ENCODE measurements around the gene DPP6.

The DPP6 gene

DNA sequence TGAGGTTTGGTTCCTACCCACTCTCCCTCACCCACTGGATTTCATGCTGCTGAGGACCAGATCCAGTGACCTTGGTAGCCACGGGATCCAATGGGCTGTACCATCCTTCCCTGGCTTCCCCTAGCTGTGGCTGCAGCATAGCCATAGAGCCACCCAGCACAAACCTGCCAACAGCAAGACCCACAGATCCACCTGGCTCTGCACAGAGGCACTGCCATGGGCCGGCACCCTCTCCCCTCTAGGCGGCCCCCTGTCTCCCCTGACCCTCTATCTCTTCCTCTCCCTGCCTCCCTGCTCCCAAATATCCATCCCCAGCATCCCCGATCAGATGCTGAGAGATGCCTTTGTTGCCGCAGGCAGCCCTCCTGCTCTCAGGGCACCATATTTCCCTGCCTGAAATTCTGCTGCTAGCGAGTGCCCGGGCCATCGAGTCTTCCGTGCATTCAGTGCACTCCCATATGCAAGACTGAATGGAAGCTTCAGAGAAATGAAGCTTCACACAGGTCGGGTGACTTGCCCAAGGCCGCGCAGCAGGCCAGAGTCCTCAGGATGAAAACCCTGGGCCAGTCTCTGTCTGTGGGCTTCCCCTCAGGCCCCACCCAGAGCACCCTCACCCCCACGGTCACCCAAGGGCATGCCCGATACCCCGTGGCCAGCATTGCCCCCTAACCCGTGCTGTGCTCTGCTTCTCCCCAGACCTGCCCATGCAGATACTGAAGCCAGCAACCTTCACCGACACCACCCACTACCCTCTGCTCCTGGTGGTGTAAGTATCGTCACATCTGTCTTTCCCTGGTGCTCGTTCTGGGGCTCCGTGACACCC lies 819.9 kb downstream of the DPP6 start:
- no peak for FAIRE-seq

DNA sequence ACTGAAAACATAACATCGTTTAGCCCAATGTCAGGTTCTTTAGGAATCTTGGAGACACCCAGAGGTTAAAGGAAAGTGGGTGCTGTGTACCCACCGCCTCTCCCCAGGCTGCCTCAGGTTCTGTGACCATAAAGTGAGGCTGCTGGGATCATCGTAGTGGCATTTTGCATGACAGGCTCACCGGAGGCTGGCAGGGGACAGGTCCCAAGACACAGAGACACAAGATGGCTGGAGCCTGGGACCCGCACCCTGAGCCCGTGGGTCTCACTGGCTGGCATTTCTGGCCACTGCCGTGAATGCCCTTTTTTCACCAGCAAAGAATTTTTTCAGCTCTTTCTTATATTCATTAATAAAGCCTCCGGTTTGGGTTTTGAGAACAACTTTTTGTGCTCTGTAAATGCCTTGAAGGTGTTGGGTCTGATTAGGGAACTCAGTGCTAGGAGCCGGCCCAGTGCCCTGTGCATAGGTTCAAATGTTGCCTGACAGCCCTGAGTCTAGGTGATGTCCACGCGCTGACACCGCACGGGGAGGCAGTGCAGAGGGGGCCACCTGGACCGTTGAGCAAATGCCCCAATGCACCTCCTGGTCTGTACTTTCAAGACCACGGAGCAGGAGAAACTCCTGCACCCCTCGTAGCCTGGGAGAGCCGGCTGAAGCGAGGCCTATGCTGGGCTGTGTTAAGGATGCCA lies 820.8 kb downstream of the DPP6 start:
- FAIRE-seq = no peak

DNA sequence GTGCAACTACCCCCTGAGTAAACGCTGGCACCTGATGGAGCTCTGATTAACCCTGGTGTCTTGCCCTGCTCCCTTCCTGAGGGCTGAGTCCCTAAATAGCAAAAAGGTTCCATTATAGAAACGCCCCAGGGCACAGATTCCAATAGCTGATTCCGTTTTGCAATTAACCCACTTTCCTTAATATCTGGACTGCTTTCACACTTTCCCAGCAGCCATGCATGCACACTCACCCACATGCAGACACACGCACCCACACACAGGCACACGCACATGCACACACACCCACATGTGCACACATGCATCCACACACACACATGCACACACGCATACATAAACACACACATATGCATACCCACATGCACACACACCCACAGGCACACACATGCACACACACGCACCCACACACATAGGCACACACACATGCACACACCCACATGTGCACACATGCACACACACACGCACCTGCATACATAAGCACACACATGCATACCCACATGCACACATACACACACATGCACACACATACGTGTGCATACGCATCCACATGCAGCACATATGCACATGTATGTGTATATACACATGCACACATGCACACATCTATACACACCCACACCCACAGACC lies 821.4 kb downstream of the DPP6 start:
- FAIRE-seq = no peak

DNA sequence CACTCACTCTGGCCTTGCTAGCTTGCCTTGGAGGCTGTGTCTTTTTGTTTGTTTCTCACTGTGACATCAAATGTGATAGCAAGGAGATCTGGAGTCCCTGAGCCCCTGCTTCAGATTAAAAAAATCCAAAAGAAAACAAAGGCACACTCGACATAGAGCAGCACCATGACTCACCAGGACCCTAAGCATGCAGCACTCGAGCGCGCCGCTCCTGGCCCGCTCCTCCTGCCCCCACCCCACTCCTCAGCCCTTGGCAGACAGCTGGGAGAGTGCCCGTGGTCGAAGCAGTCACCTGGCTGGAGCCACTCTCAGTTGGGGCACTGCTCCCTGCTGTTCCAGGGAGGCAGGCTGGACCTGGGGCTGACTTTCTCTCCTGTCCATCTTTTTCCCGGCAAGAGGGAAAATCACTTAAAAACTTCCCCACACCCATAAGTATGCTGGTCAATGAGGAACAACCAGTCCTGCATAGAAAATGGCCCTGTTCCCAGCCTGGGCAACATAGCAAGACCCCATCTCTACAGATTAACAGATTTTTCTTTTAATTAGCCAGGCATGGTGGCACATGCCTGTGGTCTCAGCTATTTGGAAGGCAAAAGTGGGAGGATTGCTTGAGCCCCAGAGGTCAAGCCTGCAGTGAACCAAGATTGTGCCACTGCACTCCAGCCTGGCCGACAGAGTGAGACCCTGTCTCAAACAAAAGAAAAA lies 822.4 kb downstream of the DPP6 start:
- FAIRE-seq = no peak

DNA sequence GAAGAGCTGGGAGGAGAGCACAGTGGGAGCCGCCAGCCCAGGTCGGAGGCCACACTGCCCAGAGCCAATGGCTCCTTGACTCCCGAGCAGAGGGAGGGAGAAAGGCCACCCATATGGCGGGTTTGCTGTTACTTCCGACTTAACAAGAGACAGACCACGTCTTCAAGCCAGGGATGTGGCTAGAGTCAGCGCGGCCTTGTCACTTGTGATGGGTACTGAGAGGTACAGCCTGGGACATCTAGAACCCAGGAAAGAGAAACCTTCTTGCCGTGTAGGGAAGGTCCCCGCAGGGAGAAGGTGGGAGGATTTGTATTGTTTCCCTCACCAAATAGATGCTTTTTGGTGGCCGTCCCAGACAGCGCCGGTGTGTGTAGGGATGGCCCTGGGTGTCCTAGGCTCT lies 823.1 kb downstream of the DPP6 start:
- no peak for FAIRE-seq

DNA sequence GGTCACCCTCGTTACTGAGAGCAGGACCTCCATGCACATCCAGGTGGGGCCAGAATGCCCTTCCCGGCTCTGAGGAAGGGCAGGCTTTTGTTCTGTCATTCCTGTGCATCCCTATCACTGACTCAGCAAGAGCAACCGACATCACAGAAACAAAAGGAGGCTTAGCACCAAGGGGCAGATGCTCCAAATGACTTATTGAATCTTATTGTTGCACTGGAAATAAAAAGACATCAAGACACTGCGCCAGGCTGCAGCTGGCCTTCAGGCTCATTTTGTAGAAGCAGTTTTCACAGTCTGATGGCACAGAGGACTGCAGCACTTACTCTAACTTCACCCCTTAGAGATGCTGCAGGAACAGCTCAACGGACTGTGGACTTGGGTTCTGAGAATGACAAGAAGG lies 824.3 kb downstream of the DPP6 start:
- no peak for FAIRE-seq

DNA sequence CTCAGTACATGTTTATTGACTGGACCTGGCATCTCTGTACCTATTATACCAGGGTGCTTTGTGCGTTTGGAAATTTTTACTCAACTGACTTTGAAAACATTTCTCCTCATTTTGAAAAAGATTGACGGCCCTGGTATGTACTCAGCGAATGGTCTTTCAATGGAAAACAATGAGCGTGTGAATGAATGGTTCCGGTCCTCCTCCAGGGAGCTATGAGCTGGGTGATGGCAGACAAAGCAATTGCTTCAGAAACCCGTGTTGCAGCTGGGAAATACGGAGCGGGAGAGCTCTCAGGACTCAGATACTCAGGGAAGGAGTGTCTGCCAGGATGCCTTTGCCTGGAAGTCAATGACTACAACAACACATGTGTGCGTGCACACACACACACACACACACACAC lies 824.8 kb downstream of the DPP6 start:
- no peak for FAIRE-seq

DNA sequence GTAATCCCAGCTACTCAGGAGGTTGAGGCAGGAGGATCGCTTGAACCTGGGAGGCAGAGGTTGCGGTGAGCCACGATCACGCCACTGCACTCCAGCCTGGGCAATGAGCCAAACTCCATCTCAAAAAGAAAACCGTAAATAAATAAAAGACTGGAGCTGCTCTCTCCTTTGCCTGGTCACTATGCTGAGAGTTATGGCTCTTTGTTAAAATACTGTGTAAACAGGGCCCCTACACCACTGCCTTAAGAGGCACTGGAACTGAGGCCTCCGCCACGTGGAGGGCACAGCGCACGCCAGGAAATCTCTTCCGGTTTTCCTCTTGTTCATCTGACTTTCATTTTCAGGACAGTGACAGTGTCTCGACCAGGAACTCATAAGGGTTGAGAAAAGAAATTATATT lies 827.4 kb downstream of the DPP6 start:
- FAIRE-seq = no peak

DNA sequence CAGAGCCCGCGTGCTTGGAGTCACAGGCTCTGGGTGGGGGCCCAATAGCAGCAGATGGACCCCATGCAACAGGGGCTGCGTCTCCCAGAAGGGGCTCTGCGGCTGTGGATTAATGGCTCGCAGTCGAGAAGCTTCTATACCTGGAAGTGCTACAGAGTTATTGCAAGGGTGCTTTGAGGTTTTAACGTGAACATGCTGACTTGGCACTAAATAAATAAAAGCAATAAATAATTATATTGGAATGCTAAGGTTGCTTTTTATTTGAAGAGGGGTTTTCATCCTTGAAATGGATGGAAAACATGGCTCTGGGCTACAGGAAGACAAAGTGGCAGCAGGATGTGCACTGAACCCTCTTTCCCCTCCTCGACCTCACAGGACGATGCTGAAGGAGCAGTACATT lies 828.3 kb downstream of the DPP6 start:
- no peak for FAIRE-seq

DNA sequence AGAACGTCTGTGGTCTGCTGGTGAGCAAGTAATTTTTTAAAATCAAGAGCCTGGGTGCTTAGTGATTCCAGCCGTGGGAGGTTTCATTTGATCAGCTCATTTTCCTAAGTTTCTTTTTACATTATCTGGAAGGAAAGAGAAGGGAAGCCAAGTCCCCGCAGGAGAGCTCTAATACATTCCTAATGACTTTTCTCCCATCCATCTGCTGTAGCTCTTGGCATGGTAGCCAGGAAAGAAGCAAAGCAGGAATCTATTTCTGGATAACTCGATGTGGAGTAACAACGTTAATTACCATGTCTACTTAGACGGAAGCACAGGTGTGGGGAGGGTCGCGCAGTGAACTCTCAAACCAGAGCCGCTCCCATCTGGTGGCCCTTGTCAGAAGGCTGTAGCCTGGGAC lies 828.8 kb downstream of the DPP6 start:
- no peak for FAIRE-seq

DNA sequence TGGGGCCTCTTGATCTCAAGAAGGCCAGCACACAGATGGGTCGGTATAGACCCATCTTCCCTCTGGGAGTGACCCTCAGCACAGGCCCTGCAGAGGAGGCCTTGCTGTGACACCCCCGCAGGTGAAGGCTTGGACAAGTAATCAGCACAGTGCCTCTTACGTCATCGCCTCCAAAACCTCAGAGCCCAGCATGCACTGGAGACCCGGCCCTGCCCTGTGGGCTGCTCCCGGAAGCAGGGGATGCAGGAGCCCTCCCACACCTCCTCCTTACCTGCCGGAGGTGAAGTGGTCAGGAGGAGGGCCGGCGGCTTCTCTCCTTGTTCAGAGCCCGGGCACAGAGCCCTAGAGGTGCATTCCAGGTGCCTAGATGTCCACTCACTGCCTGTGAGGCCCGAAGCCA lies 829.3 kb downstream of the DPP6 start:
- FAIRE-seq = no peak

DNA sequence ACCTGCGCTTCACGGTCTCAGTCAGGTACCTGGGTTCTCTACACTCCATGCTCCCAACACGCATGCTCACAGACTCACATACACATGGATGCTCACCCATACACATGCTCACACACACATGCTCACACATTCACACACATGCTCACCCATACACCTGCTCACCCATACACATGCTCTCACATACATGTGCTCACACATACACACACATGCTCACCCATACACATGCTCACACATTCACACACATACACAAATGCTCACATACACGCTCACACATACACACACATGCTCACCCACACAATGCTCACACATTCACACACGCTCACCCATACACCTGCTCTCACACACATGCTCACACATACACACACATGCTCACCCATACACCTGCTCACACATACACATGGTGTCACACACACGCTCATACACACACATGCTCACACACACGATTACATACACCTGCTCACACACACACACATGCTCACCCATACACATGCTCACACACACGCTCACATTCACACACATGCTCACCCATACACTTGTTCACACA lies 830.8 kb downstream of the DPP6 start:
- FAIRE-seq = no peak

DNA sequence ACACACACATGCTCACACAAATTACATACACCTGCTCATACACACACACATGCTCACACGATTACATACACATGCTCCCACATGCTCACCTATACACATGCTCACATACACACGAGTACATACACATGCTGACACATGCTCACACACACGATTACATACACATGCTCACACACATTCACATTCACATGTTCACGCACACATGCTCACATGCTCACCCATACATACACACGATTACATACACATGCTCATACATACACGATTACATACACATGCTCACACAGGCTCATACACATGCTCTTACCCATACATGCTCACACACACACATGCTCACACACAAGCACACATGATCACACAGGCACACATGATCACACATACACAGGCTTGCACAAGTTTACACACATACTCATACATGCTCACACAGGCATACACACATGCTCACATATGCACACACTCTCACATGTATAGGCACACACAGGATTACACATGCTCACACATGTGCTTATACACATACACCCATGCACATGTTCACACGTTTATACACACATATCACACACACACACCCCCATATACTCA lies 832.2 kb downstream of the DPP6 start:
- no peak for FAIRE-seq

DNA sequence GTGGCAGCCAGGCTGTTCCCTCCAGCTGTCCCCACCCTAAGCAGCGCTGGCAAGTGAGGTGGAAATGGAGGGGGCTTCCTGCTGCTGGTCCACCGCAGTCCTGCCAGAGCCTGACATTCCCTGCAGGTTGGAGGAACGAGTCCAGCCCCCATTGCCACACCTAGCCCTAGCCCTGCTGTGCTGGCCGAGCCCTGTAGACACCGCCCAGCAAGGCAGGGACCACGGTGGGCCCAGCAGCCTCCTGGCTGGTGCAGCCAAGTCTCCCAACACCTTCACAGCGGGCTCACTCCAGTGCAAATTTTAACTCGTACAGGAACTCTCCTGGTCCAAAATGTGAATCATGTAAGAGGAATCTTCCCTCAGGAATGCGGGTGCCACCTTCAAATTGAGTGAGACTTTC lies 834.4 kb downstream of the DPP6 start:
- FAIRE-seq = no peak

DNA sequence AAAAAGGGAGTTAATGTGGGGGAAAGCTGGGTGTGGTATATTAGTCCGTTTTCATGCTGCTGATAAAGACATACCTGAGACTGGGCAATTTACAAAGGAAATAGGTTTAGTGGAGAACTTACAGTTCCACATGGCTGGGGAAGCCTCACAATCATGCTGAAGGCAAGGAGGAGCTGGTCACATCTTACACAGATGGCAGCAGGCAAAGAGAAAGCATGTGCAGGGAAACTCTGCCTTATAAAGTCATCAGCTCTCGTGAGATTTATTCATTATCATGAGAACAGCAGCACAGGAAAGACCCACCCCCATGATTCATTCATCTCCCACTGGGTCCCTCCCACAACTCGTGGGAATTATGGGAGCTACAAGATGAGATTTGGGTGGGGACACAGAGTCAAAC lies 836.5 kb downstream of the DPP6 start:
- FAIRE-seq = no peak

DNA sequence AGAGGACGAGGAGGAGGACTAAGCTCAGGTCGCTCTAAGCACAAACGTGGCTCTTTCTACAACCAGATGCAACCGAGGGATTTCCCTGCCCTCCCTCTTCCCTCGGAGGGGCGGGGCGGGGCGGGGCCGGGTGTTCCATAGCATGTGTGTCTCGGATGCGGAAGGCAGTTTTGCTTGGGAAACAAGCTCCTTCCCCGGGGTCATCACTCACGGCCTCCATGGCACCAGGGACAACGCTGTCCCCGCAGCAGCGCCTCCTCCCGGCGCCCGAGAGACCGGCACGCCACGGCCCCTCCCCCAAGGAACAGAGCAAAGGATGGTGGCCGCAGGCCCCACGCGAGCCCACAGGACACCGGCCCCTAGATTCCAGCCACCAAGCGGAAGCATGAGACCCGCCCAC lies 840.3 kb downstream of the DPP6 start:
- FAIRE-seq = no peak

DNA sequence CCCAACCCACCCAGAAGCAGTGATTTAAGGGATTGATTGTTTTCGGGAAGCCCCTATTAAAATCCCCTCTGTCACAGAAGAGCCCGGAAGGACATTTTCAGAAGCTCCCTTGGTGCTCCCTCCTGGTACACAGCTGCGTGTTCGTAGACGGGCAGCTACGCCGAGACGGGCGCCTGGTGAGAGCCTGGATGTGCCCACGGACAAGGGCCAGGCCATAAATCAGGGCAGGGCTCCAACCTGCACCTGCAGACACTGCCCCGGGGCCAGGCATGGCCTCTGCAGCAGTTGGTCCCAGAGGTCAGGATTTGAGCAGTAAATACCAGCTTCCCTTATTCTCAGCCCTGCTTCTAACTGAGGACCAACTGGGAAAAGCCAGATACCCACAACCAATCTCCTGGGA lies 843.9 kb downstream of the DPP6 start:
- no peak for FAIRE-seq

DNA sequence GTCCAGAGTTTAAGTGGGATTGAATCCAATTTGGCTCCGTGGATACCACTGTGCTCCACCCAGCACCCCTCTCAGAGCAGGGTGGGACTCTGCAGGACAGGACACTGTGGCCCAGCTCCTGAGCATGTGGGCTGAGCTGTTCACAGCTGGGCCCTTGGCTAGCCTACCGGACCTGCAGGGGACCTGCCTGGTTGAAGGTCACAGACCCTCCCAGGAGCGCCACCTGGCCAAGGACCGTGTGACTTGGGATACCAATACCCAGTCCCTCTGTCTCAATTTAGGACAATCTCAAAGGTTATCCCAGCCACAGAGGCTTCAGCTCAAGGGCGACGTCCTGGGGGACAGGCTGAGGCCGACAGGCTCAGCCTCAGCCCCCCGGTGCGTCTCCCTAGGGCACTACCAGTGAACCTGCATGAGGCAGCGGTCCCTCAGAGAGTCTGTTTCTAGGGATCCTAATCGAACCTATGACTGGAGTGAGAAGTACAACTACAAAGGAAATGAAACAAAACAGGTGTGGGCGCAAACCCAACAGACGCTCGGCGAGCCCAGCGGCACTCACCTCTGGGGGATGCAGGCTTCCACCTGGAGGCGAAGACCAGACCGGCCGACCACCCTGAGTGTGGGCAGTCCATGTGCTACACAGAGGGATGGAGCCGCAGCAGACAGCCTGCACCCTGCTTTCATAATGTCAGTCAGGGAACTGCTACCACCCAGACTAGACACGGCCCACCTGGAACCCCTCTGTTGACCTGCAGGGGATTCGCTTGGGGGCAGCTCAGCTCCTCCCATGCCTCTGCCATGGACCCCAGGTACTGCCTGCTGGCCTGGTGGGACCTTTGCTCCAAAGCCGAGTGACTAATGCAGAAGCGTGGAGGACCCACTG lies 847.0 kb downstream of the DPP6 start:
- FAIRE-seq = no peak

DNA sequence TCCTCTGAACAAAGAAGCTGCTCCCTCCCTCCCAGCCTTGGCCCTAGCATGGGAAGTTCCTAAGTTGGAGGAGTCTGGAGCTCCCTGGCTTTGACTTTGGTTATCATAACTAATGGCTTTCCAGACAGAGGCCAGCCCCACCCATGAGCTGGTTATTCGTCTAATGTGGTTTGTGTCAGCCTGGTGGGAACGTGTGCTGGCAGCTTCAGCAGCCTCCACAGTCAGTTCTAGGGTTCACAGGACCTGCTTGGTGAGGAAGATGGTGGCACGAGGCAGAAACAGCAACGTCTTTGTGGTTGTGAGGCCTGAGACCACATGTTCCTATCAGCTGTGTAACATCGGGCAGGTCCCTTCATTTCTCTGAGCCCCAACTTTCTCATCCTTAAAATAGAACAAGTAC lies 847.7 kb downstream of the DPP6 start:
- no peak for FAIRE-seq

DNA sequence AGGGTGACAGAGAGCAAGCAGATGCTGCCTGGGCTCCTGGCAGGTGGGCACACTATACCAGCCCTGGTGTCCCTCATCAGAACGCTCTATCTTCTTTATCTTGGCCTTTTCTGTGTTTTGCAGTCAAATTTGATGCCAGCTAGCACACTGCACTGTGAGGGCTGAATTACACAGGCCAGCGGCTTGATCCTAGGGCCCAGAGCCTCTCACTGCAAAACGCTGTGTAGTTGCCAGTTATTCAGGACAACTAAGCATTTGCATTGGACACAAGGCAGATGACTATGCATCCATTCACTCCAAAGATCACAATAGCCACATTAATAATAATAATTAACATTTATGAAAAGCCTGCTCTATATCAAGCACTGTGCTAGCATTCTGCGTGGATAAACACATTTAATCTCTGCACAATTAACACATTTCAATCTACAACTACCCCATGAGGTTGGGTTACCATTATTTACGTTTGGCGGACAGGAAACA lies 850.4 kb downstream of the DPP6 start:
- no peak for FAIRE-seq

DNA sequence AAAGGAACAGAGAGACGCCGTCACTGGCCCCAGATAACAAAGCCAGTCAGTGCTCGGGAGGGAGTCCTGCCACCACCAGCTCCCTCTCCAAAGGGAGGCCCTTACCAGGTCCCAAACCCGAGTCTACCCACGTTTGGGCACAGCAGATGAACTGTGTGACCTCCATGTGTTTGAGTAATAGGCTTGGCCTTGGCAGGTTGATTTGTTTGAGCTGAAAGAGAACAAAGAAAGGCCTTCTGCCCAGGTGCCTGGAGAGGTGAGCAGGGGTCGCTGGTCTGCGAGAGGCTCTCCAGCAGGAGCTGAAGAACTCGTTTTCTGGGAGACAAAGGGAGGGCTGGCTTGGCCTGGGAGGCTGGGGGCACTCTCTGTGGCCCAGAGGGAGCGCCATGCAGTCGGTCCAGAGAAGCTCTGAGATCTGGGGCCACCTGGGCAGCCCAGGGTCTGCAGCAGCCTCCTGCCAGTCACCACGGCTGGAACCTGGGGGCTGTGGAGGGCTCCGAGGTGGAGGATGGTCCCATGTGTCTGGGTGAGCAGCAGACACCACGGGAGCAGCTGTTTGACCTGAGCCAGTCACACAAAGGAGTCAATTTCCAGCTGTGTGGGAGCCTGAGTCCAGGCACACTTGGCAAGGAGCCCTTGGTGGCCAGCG lies 851.0 kb downstream of the DPP6 start:
- FAIRE-seq = no peak
